ENCODE measurements around the gene KIAA1328. TPM values are rescaled to one million over a fixed set of nuclear protein-coding genes. Genes with fewer than 3 reads are reported as not detected.

KIAA1328 gene
- total and polyA plus RNA-seq, 4 donors: 9.0 to 22.3 (median 13.9) TPM

- peaks cover 5% of the 10 kb centered on the region for H3K9me3 ChIP-seq (ENCODE audit: control insufficient read depth, insufficient read depth, low read length)
- H3K36me3 ChIP-seq (ENCODE audit: control insufficient read depth, insufficient read depth, low read length): no peaks in the 10 kb centered on the region
- WGBS (ENCODE audit: insufficient coverage): no CpG with 5 or more reads among the region's 1 CpG
- no peaks in the 10 kb centered on the region for H3K4me1 ChIP-seq (ENCODE audit: control insufficient read depth, insufficient read depth, low read length)
- no peak overlapping the region for H3K4me3 ChIP-seq (ENCODE audit: low read depth, low read length)
- no peak overlapping the region for H3K27ac ChIP-seq (ENCODE audit: low read depth, low read length)
- DNase-seq (ENCODE audit: low read depth in 4 of 6, low spot score in 6 of 6): no peak
- no peaks in the 10 kb centered on the region for H3K27me3 ChIP-seq (ENCODE audit: control insufficient read depth, insufficient read depth, low read length)
Observed at GRCh38 chr18:37207343-37207742, 378.4 kb downstream of the KIAA1328 start.

- no CpG with 5 or more reads among the region's 1 CpG for WGBS (ENCODE audit: insufficient coverage)
- no peak overlapping the region for H3K4me3 ChIP-seq (ENCODE audit: low read depth, low read length)
- DNase-seq (ENCODE audit: low read depth in 4 of 6, low spot score in 6 of 6): no peak
Observed at GRCh38 chr18:37210781-37211180, 381.9 kb downstream of the KIAA1328 start.

GRCh38 chr18:37218022-37218590, 389.2 kb downstream of the KIAA1328 start:
- Histone ChIP-seq H3K4me3 (ENCODE audit: low read depth, low read length) (no peak overlapping the region), H3K36me3 (ENCODE audit: control insufficient read depth, insufficient read depth, low read length) (no peaks in the 10 kb centered on the region), H3K9me3 (ENCODE audit: control insufficient read depth, insufficient read depth, low read length) (no peaks in the 10 kb centered on the region), H3K4me1 (ENCODE audit: control insufficient read depth, insufficient read depth, low read length) (no peaks in the 10 kb centered on the region), H3K27ac (ENCODE audit: low read depth, low read length) (no peak overlapping the region), H3K27me3 (ENCODE audit: control insufficient read depth, insufficient read depth, low read length) (no peaks in the 10 kb centered on the region)
- DNase-seq (ENCODE audit: low read depth in 4 of 6, low spot score in 6 of 6): no peak
- WGBS (ENCODE audit: insufficient coverage): 25% methylated on average over 1 of the region's 2 CpGs

More at GRCh38 chr18:37210781-37211180, 381.9 kb downstream of the KIAA1328 start:
- Histone ChIP-seq H3K27me3 (ENCODE audit: control insufficient read depth, insufficient read depth, low read length) (no peaks in the 10 kb centered on the region), H3K27ac (ENCODE audit: low read depth, low read length) (no peak overlapping the region), H3K36me3 (ENCODE audit: control insufficient read depth, insufficient read depth, low read length) (no peaks in the 10 kb centered on the region), H3K4me1 (ENCODE audit: control insufficient read depth, insufficient read depth, low read length) (no peaks in the 10 kb centered on the region), H3K9me3 (ENCODE audit: control insufficient read depth, insufficient read depth, low read length) (no peaks in the 10 kb centered on the region)

GRCh38 chr18:37219257-37219656, 390.3 kb downstream of the KIAA1328 start:
- Histone ChIP-seq H3K27me3 (ENCODE audit: control insufficient read depth, insufficient read depth, low read length) (no peaks in the 10 kb centered on the region), H3K4me1 (ENCODE audit: control insufficient read depth, insufficient read depth, low read length) (no peaks in the 10 kb centered on the region), H3K9me3 (ENCODE audit: control insufficient read depth, insufficient read depth, low read length) (no peaks in the 10 kb centered on the region), H3K4me3 (ENCODE audit: low read depth, low read length) (no peak overlapping the region), H3K36me3 (ENCODE audit: control insufficient read depth, insufficient read depth, low read length) (no peaks in the 10 kb centered on the region), H3K27ac (ENCODE audit: low read depth, low read length) (no peak overlapping the region)
- no peak for DNase-seq (ENCODE audit: low read depth in 4 of 6, low spot score in 6 of 6)
- WGBS (ENCODE audit: insufficient coverage): 62% methylated on average over 7 of the region's 7 CpGs

- WGBS (ENCODE audit: insufficient coverage): no CpG with 5 or more reads among the region's 4 CpGs
- Histone ChIP-seq H3K9me3 (ENCODE audit: control insufficient read depth, insufficient read depth, low read length) (no peaks in the 10 kb centered on the region), H3K4me3 (ENCODE audit: low read depth, low read length) (no peak overlapping the region), H3K36me3 (ENCODE audit: control insufficient read depth, insufficient read depth, low read length) (no peaks in the 10 kb centered on the region), H3K27me3 (ENCODE audit: control insufficient read depth, insufficient read depth, low read length) (no peaks in the 10 kb centered on the region), H3K27ac (ENCODE audit: low read depth, low read length) (no peak overlapping the region), H3K4me1 (ENCODE audit: control insufficient read depth, insufficient read depth, low read length) (no peaks in the 10 kb centered on the region)
- no peak for DNase-seq (ENCODE audit: low read depth in 4 of 6, low spot score in 6 of 6)
Observed at GRCh38 chr18:37222354-37222998, 393.5 kb downstream of the KIAA1328 start.

GRCh38 chr18:37222999-37223378, 394.1 kb downstream of the KIAA1328 start:
- WGBS (ENCODE audit: insufficient coverage): 61% methylated on average over 3 of the region's 5 CpGs
- Histone ChIP-seq H3K4me3 (ENCODE audit: low read depth, low read length) (no peak overlapping the region), H3K9me3 (ENCODE audit: control insufficient read depth, insufficient read depth, low read length) (no peaks in the 10 kb centered on the region), H3K36me3 (ENCODE audit: control insufficient read depth, insufficient read depth, low read length) (no peaks in the 10 kb centered on the region), H3K27me3 (ENCODE audit: control insufficient read depth, insufficient read depth, low read length) (no peaks in the 10 kb centered on the region), H3K4me1 (ENCODE audit: control insufficient read depth, insufficient read depth, low read length) (no peaks in the 10 kb centered on the region), H3K27ac (ENCODE audit: low read depth, low read length) (no peak overlapping the region)
- DNase-seq (ENCODE audit: low read depth in 4 of 6, low spot score in 6 of 6): no peak

GRCh38 chr18:37225279-37225678, 396.4 kb downstream of the KIAA1328 start:
- Histone ChIP-seq H3K4me1 (ENCODE audit: control insufficient read depth, insufficient read depth, low read length) (no peaks in the 10 kb centered on the region), H3K27me3 (ENCODE audit: control insufficient read depth, insufficient read depth, low read length) (no peaks in the 10 kb centered on the region), H3K36me3 (ENCODE audit: control insufficient read depth, insufficient read depth, low read length) (no peaks in the 10 kb centered on the region), H3K27ac (ENCODE audit: low read depth, low read length) (no peak overlapping the region), H3K9me3 (ENCODE audit: control insufficient read depth, insufficient read depth, low read length) (no peaks in the 10 kb centered on the region), H3K4me3 (ENCODE audit: low read depth, low read length) (no peak overlapping the region)
- WGBS (ENCODE audit: insufficient coverage): 53% methylated on average over 3 of the region's 4 CpGs
- peak in 1 of 6 donors; percentile 80 for DNase-seq (ENCODE audit: low read depth in 4 of 6, low spot score in 6 of 6)

- H3K4me1 ChIP-seq (ENCODE audit: control insufficient read depth, insufficient read depth, low read length): no peaks in the 10 kb centered on the region
- H3K27ac ChIP-seq (ENCODE audit: low read depth, low read length): no peak overlapping the region
- DNase-seq (ENCODE audit: low read depth in 4 of 6, low spot score in 6 of 6): peak in 1 of 6 donors; percentile 32
- 73% methylated on average over 3 of the region's 3 CpGs for WGBS (ENCODE audit: insufficient coverage)
- H3K27me3 ChIP-seq (ENCODE audit: control insufficient read depth, insufficient read depth, low read length): no peaks in the 10 kb centered on the region
- no peaks in the 10 kb centered on the region for H3K9me3 ChIP-seq (ENCODE audit: control insufficient read depth, insufficient read depth, low read length)
- H3K36me3 ChIP-seq (ENCODE audit: control insufficient read depth, insufficient read depth, low read length): no peaks in the 10 kb centered on the region
- no peak overlapping the region for H3K4me3 ChIP-seq (ENCODE audit: low read depth, low read length)
Observed at GRCh38 chr18:37230768-37231167, 401.8 kb downstream of the KIAA1328 start.

- DNase-seq (ENCODE audit: low read depth in 4 of 6, low spot score in 6 of 6): no peak
- no peaks in the 10 kb centered on the region for H3K27me3 ChIP-seq (ENCODE audit: control insufficient read depth, insufficient read depth, low read length)
- no peaks in the 10 kb centered on the region for H3K36me3 ChIP-seq (ENCODE audit: control insufficient read depth, insufficient read depth, low read length)
- H3K27ac ChIP-seq (ENCODE audit: low read depth, low read length): no peak overlapping the region
- no peak overlapping the region for H3K4me3 ChIP-seq (ENCODE audit: low read depth, low read length)
- 89% methylated on average over 2 of the region's 3 CpGs for WGBS (ENCODE audit: insufficient coverage)
- H3K4me1 ChIP-seq (ENCODE audit: control insufficient read depth, insufficient read depth, low read length): no peaks in the 10 kb centered on the region
- H3K9me3 ChIP-seq (ENCODE audit: control insufficient read depth, insufficient read depth, low read length): no peaks in the 10 kb centered on the region
Observed at GRCh38 chr18:37231251-37231650, 402.3 kb downstream of the KIAA1328 start.

GRCh38 chr18:37235583-37235982, 406.7 kb downstream of the KIAA1328 start:
- Histone ChIP-seq H3K36me3 (ENCODE audit: control insufficient read depth, insufficient read depth, low read length) (no peaks in the 10 kb centered on the region), H3K4me1 (ENCODE audit: control insufficient read depth, insufficient read depth, low read length) (no peaks in the 10 kb centered on the region), H3K9me3 (ENCODE audit: control insufficient read depth, insufficient read depth, low read length) (no peaks in the 10 kb centered on the region), H3K27me3 (ENCODE audit: control insufficient read depth, insufficient read depth, low read length) (no peaks in the 10 kb centered on the region), H3K27ac (ENCODE audit: low read depth, low read length) (no peak overlapping the region), H3K4me3 (ENCODE audit: low read depth, low read length) (no peak overlapping the region)
- whole genome bisulfite sequencing (ENCODE audit: insufficient coverage): 92% methylated on average over 2 of the region's 2 CpGs
- no peak for DNase-seq (ENCODE audit: low read depth in 4 of 6, low spot score in 6 of 6)

Measured in spinal cord (tissue), 10 donors.